IPS DF 6.9 (cell line): ENCODE data around the gene MED26.

ENCODE experiments used
- DNase-seq: peaks from one replicate; pipeline ENCODE4 v3.0.0-alpha.2; 2013; ENCODE audit warnings: low read depth, low spot score
- H3K27ac ChIP-seq: one replicate; pipeline ENCODE4 v1.5.1; 2013; ENCODE audit warnings: low read length, control low read depth
- H3K27me3 ChIP-seq: 2 replicates; pipeline ENCODE4 v1.6.1; 2013; ENCODE audit warnings: mild to moderate bottlenecking, low read length; ENCODE audit not compliant: control insufficient read depth, insufficient read depth
- H3K36me3 ChIP-seq: 2 replicates; pipeline ENCODE4 v1.6.1; 2013; ENCODE audit warnings: low read length; ENCODE audit not compliant: control insufficient read depth, insufficient read depth
- H3K4me1 ChIP-seq: 2 replicates; pipeline ENCODE4 v1.6.1; 2013; ENCODE audit warnings: low read length; ENCODE audit not compliant: control insufficient read depth, insufficient read depth
- H3K4me3 ChIP-seq: 2 replicates; pipeline ENCODE4 v1.5.1; 2013; ENCODE audit warnings: mild to moderate bottlenecking, low read length
- H3K9me3 ChIP-seq: 2 replicates; pipeline ENCODE4 v1.6.1; 2013; ENCODE audit warnings: low read length, inconsistent platforms; ENCODE audit not compliant: control insufficient read depth, insufficient read depth
- WGBS: extraction: QIAGEN DNeasy Blood & Tissue Kit; methylation state at CpG from one replicate; pipeline ENCODE4 v1.1.7; 2013; ENCODE audit warnings: mixed read lengths, missing lambda C conversion rate; ENCODE audit not compliant: insufficient read length, insufficient coverage; 5-methylcytosine and 5-hydroxymethylcytosine counted together

The MED26 gene

DNA sequence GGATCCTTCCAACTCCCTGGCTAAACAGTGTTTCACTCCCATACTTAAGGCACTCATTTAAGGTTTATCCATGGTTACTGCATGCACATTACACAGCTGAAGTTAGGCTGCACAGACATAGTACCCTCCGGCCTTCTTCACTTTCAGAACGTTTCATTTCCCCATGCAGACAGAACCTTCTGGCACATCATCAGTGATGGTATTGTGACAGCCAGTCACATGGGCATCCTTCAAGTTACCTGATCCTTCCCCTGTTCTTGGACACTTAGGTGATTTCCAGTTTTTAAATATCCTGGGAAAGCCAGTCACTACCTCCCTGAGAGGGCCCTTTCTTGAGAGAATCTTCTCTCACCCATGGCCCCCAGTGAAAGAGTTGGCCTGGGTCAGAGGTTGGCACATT lies 22.8 kb upstream of the MED26 start:
- Histone ChIP-seq H3K27me3 (no peaks in the 10 kb centered on the region), H3K9me3 (no peaks in the 10 kb centered on the region), H3K4me3 (no peak overlapping the region), H3K4me1 (no peaks in the 10 kb centered on the region), H3K36me3 (peaks cover 25% of the 10 kb centered on the region; the same call in 1 of the 2 replicates), H3K27ac (no peak overlapping the region)
- no peak for DNase-seq
- no CpG with 5 or more reads among the region's 2 CpGs for WGBS

DNA sequence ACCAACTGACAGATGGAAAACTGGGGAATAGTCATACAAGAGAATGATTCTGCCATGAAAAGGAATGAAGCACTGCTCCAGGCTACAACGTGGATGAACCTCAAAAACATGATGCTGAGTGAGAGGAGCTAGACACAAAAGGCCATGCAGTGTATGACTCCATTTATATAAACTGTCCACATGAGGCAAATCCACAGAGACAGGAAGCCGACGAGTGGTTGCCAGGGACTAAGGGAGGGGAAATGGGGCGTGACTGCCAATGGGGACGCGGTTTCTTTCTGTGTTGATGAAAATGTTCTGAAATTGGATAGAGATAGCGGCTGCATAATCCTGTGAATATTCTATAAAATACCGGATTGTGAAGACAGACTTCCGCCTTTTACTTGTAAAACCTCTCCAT lies 21.7 kb upstream of the MED26 start:
- H3K9me3 ChIP-seq, result no peaks in the 10 kb centered on the region
- H3K4me1 ChIP-seq, result no peaks in the 10 kb centered on the region
- no peak overlapping the region for H3K4me3 ChIP-seq
- H3K27me3 ChIP-seq, result no peaks in the 10 kb centered on the region
- WGBS, result no CpG with 5 or more reads among the region's 9 CpGs
- DNase-seq, result no peak
- H3K36me3 ChIP-seq, result peaks cover 24% of the 10 kb centered on the region; the same call in 1 of the 2 replicates
- H3K27ac ChIP-seq, result no peak overlapping the region

DNA sequence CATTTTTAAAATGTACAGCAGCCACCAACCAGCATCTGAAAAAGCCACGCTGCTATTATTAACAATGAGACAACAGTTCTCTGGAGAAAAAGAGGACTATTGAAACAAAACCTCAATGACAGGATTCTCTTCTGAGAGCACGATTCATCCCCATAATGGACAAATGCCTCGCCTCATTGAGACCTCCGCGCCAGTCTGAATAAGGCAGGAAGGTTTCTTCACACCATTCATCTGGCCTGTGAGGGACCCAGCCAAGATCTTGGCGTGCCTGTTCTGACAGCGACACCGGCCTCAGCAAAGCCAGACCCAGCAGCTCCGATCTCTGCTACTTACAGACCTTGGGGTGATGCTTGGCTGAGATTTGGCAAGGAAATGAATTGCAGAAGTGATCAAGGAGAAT lies 17.1 kb upstream of the MED26 start:
- Histone ChIP-seq H3K36me3 (peaks cover 15% of the 10 kb centered on the region; the same call in 1 of the 2 replicates), H3K4me3 (no peak overlapping the region), H3K27me3 (no peaks in the 10 kb centered on the region), H3K9me3 (no peaks in the 10 kb centered on the region), H3K27ac (no peak overlapping the region), H3K4me1 (no peaks in the 10 kb centered on the region)
- no peak for DNase-seq
- no CpG with 5 or more reads among the region's 9 CpGs for WGBS

DNA sequence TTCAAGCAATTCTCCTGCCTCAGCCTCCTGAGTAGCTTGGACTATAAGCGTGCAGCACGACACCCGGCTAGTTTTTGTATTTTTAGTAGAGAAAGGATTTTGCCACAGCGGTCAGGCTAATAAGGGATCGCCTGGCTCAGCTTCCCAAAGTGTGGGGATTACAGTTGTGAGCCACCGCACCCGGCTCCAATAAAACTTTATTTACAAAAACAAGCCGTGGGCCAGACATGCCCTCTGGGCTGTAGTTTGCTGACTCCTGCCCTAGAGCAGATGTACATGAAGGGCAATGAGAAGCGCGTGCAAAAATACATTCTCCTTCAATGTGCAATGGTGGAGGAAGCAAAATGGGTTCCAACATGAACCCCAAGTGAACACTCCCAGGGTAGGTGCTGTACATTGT lies 13.7 kb upstream of the MED26 start:
- Histone ChIP-seq H3K27ac (no peak overlapping the region), H3K9me3 (no peaks in the 10 kb centered on the region), H3K27me3 (no peaks in the 10 kb centered on the region), H3K36me3 (peaks cover 12% of the 10 kb centered on the region; the same call in 1 of the 2 replicates), H3K4me3 (no peak overlapping the region), H3K4me1 (no peaks in the 10 kb centered on the region)
- no CpG with 5 or more reads among the region's 10 CpGs for WGBS
- no peak for DNase-seq

DNA sequence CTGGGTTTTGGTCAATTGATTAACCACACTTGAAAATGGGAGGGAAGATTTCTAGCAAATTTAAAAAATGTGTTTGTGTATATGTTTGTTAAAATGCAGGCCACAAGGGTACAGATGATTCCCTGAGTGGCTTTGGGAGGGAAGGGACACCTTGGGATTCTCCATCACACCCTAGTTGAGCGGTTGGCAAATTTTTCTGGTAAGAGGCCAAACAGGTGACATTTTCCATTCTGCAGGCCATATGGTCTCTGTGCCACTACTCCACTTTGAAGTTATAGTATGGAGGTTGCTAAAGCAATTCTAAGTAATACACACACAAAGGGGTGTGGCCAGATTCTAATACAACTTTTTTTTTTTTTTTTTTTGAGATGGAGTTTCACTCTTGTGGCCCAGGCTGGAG lies 12.9 kb upstream of the MED26 start:
- H3K4me3 ChIP-seq, result no peak overlapping the region
- DNase-seq, result no peak
- H3K36me3 ChIP-seq, result 0 out of 2 replicates have a peak, but pooled peaks cover 9% of the 10 kb centered on the region
- H3K27ac ChIP-seq, result no peak overlapping the region
- no peaks in the 10 kb centered on the region for H3K9me3 ChIP-seq
- no CpG with 5 or more reads among the region's 1 CpG for WGBS
- no peaks in the 10 kb centered on the region for H3K4me1 ChIP-seq
- H3K27me3 ChIP-seq, result no peaks in the 10 kb centered on the region

DNA sequence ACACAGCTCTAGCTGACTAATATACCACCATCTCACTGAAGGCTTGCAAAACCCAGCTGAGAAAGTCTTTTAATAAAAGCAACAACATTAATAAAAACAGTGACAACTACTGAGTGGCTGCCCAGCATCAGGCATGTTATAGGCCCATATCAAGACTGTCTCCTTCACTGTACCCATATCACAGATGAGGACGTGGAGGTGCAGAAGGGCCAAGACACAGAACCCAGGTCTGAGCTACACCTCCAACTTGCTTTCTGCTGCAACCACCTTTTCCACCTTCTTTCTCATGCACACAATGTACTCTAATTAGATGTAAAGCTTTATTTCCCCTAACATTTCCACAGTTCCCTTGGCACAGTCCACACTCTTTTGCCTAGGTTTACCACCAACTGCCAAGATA lies 10.7 kb upstream of the MED26 start:
- Histone ChIP-seq H3K36me3 (0 out of 2 replicates have a peak, but pooled peaks cover 4% of the 10 kb centered on the region), H3K4me1 (no peaks in the 10 kb centered on the region), H3K4me3 (no peak overlapping the region), H3K27me3 (no peaks in the 10 kb centered on the region), H3K9me3 (no peaks in the 10 kb centered on the region), H3K27ac (no peak overlapping the region)
- no peak for DNase-seq
- no CpG with 5 or more reads among the region's 1 CpG for WGBS

DNA sequence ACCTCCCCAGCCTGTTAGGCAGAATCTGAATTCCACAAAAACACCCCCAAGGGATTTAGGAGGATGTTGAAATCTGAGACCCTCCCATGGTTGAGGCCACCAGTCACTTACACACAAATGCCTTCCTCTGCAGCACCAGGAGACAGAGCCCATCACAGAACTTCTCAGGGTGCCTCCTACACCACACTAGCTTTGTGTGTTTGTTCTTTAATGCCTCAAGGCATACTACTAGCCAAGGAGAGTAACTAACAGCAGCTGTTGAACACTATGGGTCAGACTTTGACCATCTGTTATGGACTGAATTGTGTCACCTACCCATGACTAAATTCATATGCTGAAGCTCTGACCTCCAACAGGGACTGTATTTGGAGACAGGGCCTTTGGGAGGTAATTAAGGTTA lies 9.5 kb upstream of the MED26 start:
- no peak overlapping the region for H3K27ac ChIP-seq
- no peaks in the 10 kb centered on the region for H3K4me1 ChIP-seq
- no peak for DNase-seq
- H3K9me3 ChIP-seq, result no peaks in the 10 kb centered on the region
- H3K27me3 ChIP-seq, result no peaks in the 10 kb centered on the region
- no peaks in the 10 kb centered on the region for H3K36me3 ChIP-seq
- no peak overlapping the region for H3K4me3 ChIP-seq

DNA sequence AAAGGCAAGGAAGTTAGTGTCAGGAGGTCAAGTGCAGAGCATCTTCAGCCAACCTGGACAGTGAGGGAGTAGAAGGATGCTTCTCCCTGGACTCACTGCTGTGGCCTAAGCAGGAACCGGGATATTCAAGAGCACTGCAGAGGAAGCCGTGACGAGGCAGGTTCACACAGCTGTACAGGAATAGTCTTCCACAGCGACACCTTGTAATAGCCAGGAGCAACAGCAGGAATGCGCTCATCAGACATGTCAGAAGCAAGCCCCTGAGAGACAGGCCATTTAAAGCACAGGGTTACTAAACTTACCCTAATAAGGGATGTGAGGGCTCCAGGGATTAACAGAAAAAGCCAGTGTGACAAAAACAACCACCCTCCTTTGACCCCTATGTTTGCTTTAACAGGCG lies 3.5 kb upstream of the MED26 start:
- Histone ChIP-seq H3K27ac (no peak overlapping the region), H3K36me3 (no peaks in the 10 kb centered on the region), H3K9me3 (no peaks in the 10 kb centered on the region), H3K4me3 (no peak overlapping the region), H3K4me1 (no peaks in the 10 kb centered on the region), H3K27me3 (no peaks in the 10 kb centered on the region)
- WGBS, result no CpG with 5 or more reads among the region's 6 CpGs
- DNase-seq, result no peak

DNA sequence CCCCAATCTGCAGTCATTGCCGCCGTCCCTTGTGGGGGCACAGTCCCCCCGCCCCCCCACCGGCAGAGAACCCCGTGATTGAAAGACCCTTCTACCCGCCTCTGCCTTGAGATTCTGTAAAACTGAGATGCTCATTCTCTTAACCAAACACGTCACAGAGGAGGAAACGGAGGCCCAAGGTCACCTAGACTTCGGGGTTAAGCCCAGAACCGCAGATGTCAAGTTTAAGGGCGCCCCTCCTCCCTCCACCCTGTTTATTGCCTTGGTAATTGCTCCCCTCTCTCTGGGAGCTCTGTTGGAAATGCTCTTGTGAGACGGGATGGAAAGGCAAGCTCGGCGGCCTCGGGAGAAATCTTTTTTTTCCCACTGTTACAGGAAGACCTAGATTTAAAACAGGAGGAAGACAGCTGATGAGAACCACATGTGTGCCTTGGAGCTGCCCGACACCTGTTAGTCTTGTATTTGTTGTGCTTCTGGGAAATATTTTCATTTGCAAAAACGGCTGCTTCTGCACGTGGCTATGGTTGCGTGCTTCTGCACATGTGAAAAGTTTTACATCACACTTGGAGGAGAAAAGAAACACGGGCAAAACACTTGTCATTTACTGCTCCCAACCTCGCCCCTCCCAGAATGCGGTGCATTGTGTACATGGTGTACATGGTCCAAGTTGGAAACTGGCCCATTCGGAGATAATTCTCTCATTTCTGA lies 1.1 kb upstream of the MED26 start:
- Histone ChIP-seq H3K9me3 (no peaks in the 10 kb centered on the region), H3K27me3 (no peaks in the 10 kb centered on the region), H3K4me3 (peak overlapping the region; percentile 90; the same call in 1 of the 2 replicates), H3K36me3 (0 out of 2 replicates have a peak, but pooled peaks cover 2% of the 10 kb centered on the region), H3K27ac (no peak overlapping the region), H3K4me1 (no peaks in the 10 kb centered on the region)
- no CpG with 5 or more reads among the region's 23 CpGs for WGBS
- no peak for DNase-seq

DNA sequence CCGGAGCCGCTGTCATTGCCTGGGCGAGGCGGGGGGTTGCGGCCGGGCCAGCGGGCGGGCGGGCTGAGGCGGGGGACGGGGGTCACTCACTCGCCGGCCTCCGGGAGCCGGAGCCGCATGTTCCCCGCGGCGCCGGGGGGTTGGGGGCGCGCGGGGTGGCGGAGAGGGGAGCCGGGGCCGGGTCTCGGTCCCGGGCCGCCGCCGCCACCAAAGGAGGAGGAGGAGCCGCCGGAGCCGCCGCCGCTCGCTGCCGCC lies 149 bp downstream of the MED26 start:
- Histone ChIP-seq H3K4me1 (no peaks in the 10 kb centered on the region), H3K27me3 (no peaks in the 10 kb centered on the region), H3K36me3 (0 out of 2 replicates have a peak, but pooled peaks cover 3% of the 10 kb centered on the region), H3K9me3 (no peaks in the 10 kb centered on the region), H3K4me3 (peak overlapping the region; percentile 88), H3K27ac (no peak overlapping the region)
- DNase-seq, result no peak
- no CpG with 5 or more reads among the region's 38 CpGs for WGBS

DNA sequence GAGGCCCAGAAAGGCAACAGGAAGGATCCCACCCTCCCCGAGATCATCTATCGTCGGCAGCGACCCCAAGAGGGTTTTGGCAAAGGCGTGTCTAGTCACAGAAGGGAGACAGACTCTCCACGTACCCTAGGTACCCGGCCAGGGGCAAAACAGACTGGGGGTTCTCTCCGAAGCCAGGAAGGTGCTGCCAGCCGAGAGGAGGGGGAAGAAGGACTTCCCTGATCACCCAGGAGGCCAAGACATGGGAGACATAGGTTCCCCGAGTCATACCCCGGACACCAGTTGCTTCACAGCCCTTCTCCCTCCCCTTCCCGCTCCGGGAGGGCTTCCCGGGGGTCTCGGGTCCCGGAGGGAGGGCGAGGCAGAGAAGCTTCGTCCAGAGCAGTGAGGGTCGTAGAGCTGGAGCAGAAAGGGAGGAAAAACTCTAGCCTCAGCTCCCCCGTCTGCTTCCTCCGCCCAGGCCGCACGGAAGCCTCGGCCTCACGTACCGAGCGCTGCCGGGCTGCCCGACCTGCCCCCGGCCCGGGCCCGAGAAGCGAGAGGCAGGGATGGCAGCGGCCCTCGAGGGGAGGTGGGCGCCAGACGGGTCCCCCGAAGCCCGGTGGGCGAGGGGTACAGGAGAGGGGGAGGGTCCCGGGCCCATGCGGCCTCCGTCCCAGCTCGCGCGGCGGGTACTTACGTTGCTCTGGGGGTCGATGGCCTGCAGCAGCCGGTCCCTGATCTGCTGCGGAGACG lies 644 bp downstream of the MED26 start:
- Histone ChIP-seq H3K36me3 (0 out of 2 replicates have a peak, but pooled peaks cover 3% of the 10 kb centered on the region), H3K27ac (no peak overlapping the region), H3K4me1 (no peaks in the 10 kb centered on the region), H3K4me3 (peak overlapping the region; percentile 88), H3K9me3 (no peaks in the 10 kb centered on the region), H3K27me3 (no peaks in the 10 kb centered on the region)
- no peak for DNase-seq
- WGBS, result no CpG with 5 or more reads among the region's 52 CpGs
